Embryonic facial prominence (tissue), 1 donor: ENCODE results near the gene TBX3.

ENCODE experiments used
- DNase-seq: peaks from one replicate; pipeline ENCODE4 v3.0.0-alpha.2; 2016; ENCODE audit errors: extremely low spot score

TBX3 gene

GRCh38 chr12:114682785-114683708 lies 928 bp downstream of the TBX3 start:
- DNase-seq = no peak

- no peak for DNase-seq
These were observed 1.7 kb downstream of the TBX3 start for GRCh38 chr12:114682106-114682784.

- no peak for DNase-seq
These were observed 2.7 kb downstream of the TBX3 start for GRCh38 chr12:114681116-114681871.

- DNase-seq = no peak
These were observed 3.3 kb downstream of the TBX3 start for GRCh38 chr12:114680604-114681069.

GRCh38 chr12:114679942-114680341 lies 4.0 kb downstream of the TBX3 start:
- no peak for DNase-seq

GRCh38 chr12:114679452-114679875 lies 4.5 kb downstream of the TBX3 start:
- no peak for DNase-seq

- DNase-seq = no peak
These were observed 5.3 kb downstream of the TBX3 start for GRCh38 chr12:114678718-114679117.

GRCh38 chr12:114678028-114678427 lies 5.9 kb downstream of the TBX3 start:
- no peak for DNase-seq

GRCh38 chr12:114676142-114676741 lies 7.7 kb downstream of the TBX3 start:
- DNase-seq = no peak

- DNase-seq = no peak
These were observed 9.5 kb downstream of the TBX3 start for GRCh38 chr12:114674251-114675047.

- DNase-seq = no peak
These were observed 10.1 kb downstream of the TBX3 start for GRCh38 chr12:114673901-114674250.

- DNase-seq = no peak
These were observed 10.7 kb downstream of the TBX3 start for GRCh38 chr12:114673169-114673833.

- DNase-seq = no peak
These were observed 11.2 kb downstream of the TBX3 start for GRCh38 chr12:114672817-114673168.

- no peak for DNase-seq
These were observed 12.2 kb downstream of the TBX3 start for GRCh38 chr12:114671443-114672411.

GRCh38 chr12:114671066-114671442 lies 12.9 kb downstream of the TBX3 start:
- DNase-seq = no peak

GRCh38 chr12:114670291-114670980 lies 13.5 kb downstream of the TBX3 start:
- no peak for DNase-seq

GRCh38 chr12:114669401-114670290 lies 14.3 kb downstream of the TBX3 start:
- no peak for DNase-seq

- DNase-seq = no peak
These were observed 15.1 kb downstream of the TBX3 start for GRCh38 chr12:114668886-114669288.
